ENCODE results near the gene COMTD1. TPM values are rescaled to one million over a fixed set of nuclear protein-coding genes. Genes with fewer than 3 reads are reported as not detected.

COMTD1 gene
- total RNA-seq, 2 experiments from 2014 or later: 37.7 to 47.2 TPM

GRCh38 chr10:75228278-75228677 is 7.5 kb downstream of the COMTD1 start:
- H3K4me3 ChIP-seq (ENCODE audit: low read depth, low read length, poor library complexity, severe bottlenecking): no peak overlapping the region
- H3K4me2 ChIP-seq (ENCODE audit: low read length): no peak overlapping the region
- H4K20me1 ChIP-seq (ENCODE audit: insufficient read depth, low read length): peaks cover 32% of the 10 kb centered on the region
- ChIA-PET CTCF (ENCODE audit: unreplicated experiment) (no interaction called here), POLR2A (interaction anchor here (0.6 to 2.2 kb wide), 5 partner anchors 12 to 96 kb away, joined by 3 to 10 read pairs (median 3); partner anchors contain the start of gene VDAC2)
- H3K9me2 ChIP-seq (ENCODE audit: insufficient read depth, low read length): no peaks in the 10 kb centered on the region
- BruUV-seq (replicated peaks): no TSS peak
- peaks cover 55% of the 10 kb centered on the region for H3K79me2 ChIP-seq (ENCODE audit: insufficient read depth, low read depth, low read length)
- H3K4me1 ChIP-seq (ENCODE audit: insufficient read depth, low read length, poor library complexity, severe bottlenecking): peaks cover 5% of the 10 kb centered on the region
- no peaks in the 10 kb centered on the region for H3K9me3 ChIP-seq (ENCODE audit: low read length)
- TF ChIP-seq CTCF (conservative IDR thresholded peaks at IDR 0.05; ENCODE audit: low read length) (no peak), EZH2phosphoT487 (IDR thresholded peaks at IDR 0.05; ENCODE audit: borderline replicate concordance, low read depth, low read length) (no peak)
- H3K36me3 ChIP-seq (ENCODE audit: insufficient read depth, low read length): peaks cover 97% of the 10 kb centered on the region
- no peak overlapping the region for H2AFZ ChIP-seq (ENCODE audit: low read length)
- DNase-seq (ENCODE audit: low spot score): no peak
- intact Hi-C loops (cut with micrococcal nuclease; ENCODE audit: unreplicated experiment): no loop called here
- no peak overlapping the region for H3K27ac ChIP-seq (ENCODE audit: low read depth, low read length, poor library complexity, severe bottlenecking)

GRCh38 chr10:75226656-75227055 is 9.1 kb downstream of the COMTD1 start:
- ChIA-PET CTCF (ENCODE audit: unreplicated experiment) (no interaction called here), POLR2A (interaction anchor here (0.7 to 2.2 kb wide), 2 partner anchors 10 to 73 kb away, joined by 4 to 10 read pairs; no protein-coding TSS in a partner anchor)
- TF ChIP-seq EZH2phosphoT487 (IDR thresholded peaks at IDR 0.05; ENCODE audit: borderline replicate concordance, low read depth, low read length): no peak
- no peak for TF ChIP-seq CTCF (conservative IDR thresholded peaks at IDR 0.05; ENCODE audit: low read length)
- Histone ChIP-seq H3K9me3 (ENCODE audit: low read length) (no peaks in the 10 kb centered on the region), H3K4me2 (ENCODE audit: low read length) (no peak overlapping the region), H3K4me3 (ENCODE audit: low read depth, low read length, poor library complexity, severe bottlenecking) (no peak overlapping the region), H3K36me3 (ENCODE audit: insufficient read depth, low read length) (peaks cover 97% of the 10 kb centered on the region), H4K20me1 (ENCODE audit: insufficient read depth, low read length) (peaks cover 32% of the 10 kb centered on the region), H3K4me1 (ENCODE audit: insufficient read depth, low read length, poor library complexity, severe bottlenecking) (no peaks in the 10 kb centered on the region), H3K79me2 (ENCODE audit: insufficient read depth, low read depth, low read length) (peaks cover 70% of the 10 kb centered on the region), H3K27ac (ENCODE audit: low read depth, low read length, poor library complexity, severe bottlenecking) (no peak overlapping the region), H3K9me2 (ENCODE audit: insufficient read depth, low read length) (no peaks in the 10 kb centered on the region), H2AFZ (ENCODE audit: low read length) (no peak overlapping the region)
- DNase-seq (ENCODE audit: low spot score): no peak
- BruUV-seq (replicated peaks): no TSS peak
- intact Hi-C loops (cut with micrococcal nuclease; ENCODE audit: unreplicated experiment): no loop called here

- no peak for DNase-seq (ENCODE audit: low spot score)
- Histone ChIP-seq H3K36me3 (ENCODE audit: insufficient read depth, low read length) (peaks cover 97% of the 10 kb centered on the region), H3K4me1 (ENCODE audit: insufficient read depth, low read length, poor library complexity, severe bottlenecking) (no peaks in the 10 kb centered on the region), H3K9me3 (ENCODE audit: low read length) (no peaks in the 10 kb centered on the region), H4K20me1 (ENCODE audit: insufficient read depth, low read length) (peaks cover 29% of the 10 kb centered on the region), H3K4me2 (ENCODE audit: low read length) (no peak overlapping the region), H3K4me3 (ENCODE audit: low read depth, low read length, poor library complexity, severe bottlenecking) (no peak overlapping the region), H3K9me2 (ENCODE audit: insufficient read depth, low read length) (no peaks in the 10 kb centered on the region), H2AFZ (ENCODE audit: low read length) (no peak overlapping the region), H3K27ac (ENCODE audit: low read depth, low read length, poor library complexity, severe bottlenecking) (no peak overlapping the region), H3K79me2 (ENCODE audit: insufficient read depth, low read depth, low read length) (peaks cover 76% of the 10 kb centered on the region)
- ChIA-PET POLR2A (interaction anchor here (0.7 to 0.8 kb wide), 4 partner anchors 10 to 72 kb away, joined by 4 read pairs; partner anchors contain the start of gene VDAC2), CTCF (ENCODE audit: unreplicated experiment) (no interaction called here)
- intact Hi-C loops (cut with micrococcal nuclease; ENCODE audit: unreplicated experiment): no loop called here
- no TSS peak for BruUV-seq (replicated peaks)
- TF ChIP-seq CTCF (conservative IDR thresholded peaks at IDR 0.05; ENCODE audit: low read length): no peak
- no peak for TF ChIP-seq EZH2phosphoT487 (IDR thresholded peaks at IDR 0.05; ENCODE audit: borderline replicate concordance, low read depth, low read length)
These were observed 9.7 kb downstream of the COMTD1 start for GRCh38 chr10:75226095-75226494.
